Measurements from ENCODE around the gene SLC5A5. TPM values are rescaled to one million over a fixed set of nuclear protein-coding genes. Genes with fewer than 3 reads are reported as not detected.

SLC5A5 gene
- total RNA-seq, 2 donors from 2014 or later = 1.2 TPM; not detected in 1

- intact Hi-C loops (cut with DNase I) = no loop called here
- no peaks in the 10 kb centered on the region for H3K4me1 ChIP-seq (replicated peaks)
- TF ChIP-seq CTCF (IDR thresholded peaks at IDR 0.05) (no peak), POLR2AphosphoS5 (IDR thresholded peaks at IDR 0.05) (no peak), POLR2A (IDR thresholded peaks at IDR 0.05) (no peak)
- no peaks in the 10 kb centered on the region for H3K36me3 ChIP-seq
- WGBS = 6% methylated on average over 51 of the region's 61 CpGs
- peaks cover 34% of the 10 kb centered on the region for H3K27me3 ChIP-seq (replicated peaks; ENCODE audit: insufficient read depth)
- no peaks in the 10 kb centered on the region for H3K9me3 ChIP-seq
- DNase-seq (ENCODE audit: low spot score) = no peak
- no peak overlapping the region for H3K4me3 ChIP-seq
- no peak overlapping the region for H3K27ac ChIP-seq
These were observed 681 bp downstream of the SLC5A5 start for GRCh38 chr19:17872251-17873001.

GRCh38 chr19:17873786-17874757, 2.3 kb downstream of the SLC5A5 start:
- H3K4me1 ChIP-seq (replicated peaks) = no peaks in the 10 kb centered on the region
- 5% methylated on average over 62 of the region's 63 CpGs for WGBS
- no peaks in the 10 kb centered on the region for H3K36me3 ChIP-seq
- peaks cover 34% of the 10 kb centered on the region for H3K27me3 ChIP-seq (replicated peaks; ENCODE audit: insufficient read depth)
- no peak overlapping the region for H3K27ac ChIP-seq
- DNase-seq (ENCODE audit: low spot score) = no peak
- intact Hi-C loops (cut with DNase I) = no loop called here
- no peaks in the 10 kb centered on the region for H3K9me3 ChIP-seq
- TF ChIP-seq POLR2AphosphoS5 (IDR thresholded peaks at IDR 0.05) = no peak
- no peak for TF ChIP-seq CTCF (IDR thresholded peaks at IDR 0.05)
- TF ChIP-seq POLR2A (IDR thresholded peaks at IDR 0.05) = no peak
- no peak overlapping the region for H3K4me3 ChIP-seq

GRCh38 chr19:17874758-17875135, 3.0 kb downstream of the SLC5A5 start:
- H3K36me3 ChIP-seq = no peaks in the 10 kb centered on the region
- H3K4me3 ChIP-seq = no peak overlapping the region
- intact Hi-C loops (cut with DNase I) = no loop called here
- no peak for TF ChIP-seq CTCF (IDR thresholded peaks at IDR 0.05)
- no peak for TF ChIP-seq POLR2A (IDR thresholded peaks at IDR 0.05)
- no peak for TF ChIP-seq POLR2AphosphoS5 (IDR thresholded peaks at IDR 0.05)
- WGBS = 87% methylated on average over 9 of the region's 9 CpGs
- no peaks in the 10 kb centered on the region for H3K4me1 ChIP-seq (replicated peaks)
- no peak for DNase-seq (ENCODE audit: low spot score)
- H3K27ac ChIP-seq = no peak overlapping the region
- H3K27me3 ChIP-seq (replicated peaks; ENCODE audit: insufficient read depth) = peaks cover 34% of the 10 kb centered on the region
- H3K9me3 ChIP-seq = no peaks in the 10 kb centered on the region

- Histone ChIP-seq H3K4me3 (no peak overlapping the region), H3K27me3 (replicated peaks; ENCODE audit: insufficient read depth) (peaks cover 18% of the 10 kb centered on the region), H3K9me3 (no peaks in the 10 kb centered on the region), H3K4me1 (replicated peaks) (no peaks in the 10 kb centered on the region), H3K27ac (no peak overlapping the region), H3K36me3 (no peaks in the 10 kb centered on the region)
- 83% methylated on average over 16 of the region's 16 CpGs for WGBS
- no peak for DNase-seq (ENCODE audit: low spot score)
- TF ChIP-seq CTCF (IDR thresholded peaks at IDR 0.05) (no peak), POLR2A (IDR thresholded peaks at IDR 0.05) (no peak), POLR2AphosphoS5 (IDR thresholded peaks at IDR 0.05) (no peak)
- intact Hi-C loops (cut with DNase I) = no loop called here
These were observed 6.0 kb downstream of the SLC5A5 start for GRCh38 chr19:17877696-17878095.

Data from prostate gland (tissue), 2 donors.